H9 (cell line): Measurements from ENCODE around the gene POLA1. TPM values are rescaled to one million over a fixed set of nuclear protein-coding genes. Genes with fewer than 3 reads are reported as not detected.

Experiments used
- DNase-seq: peaks from one replicate; pipeline ENCODE4 v3.0.0-alpha.2; 2017
- H2AFZ ChIP-seq: one replicate; pipeline ENCODE4 v1.6.1; 2013; ENCODE audit warnings: mild to moderate bottlenecking, low read length, control low read depth, moderate library complexity
- H2AK5ac ChIP-seq: 2 replicates; pipeline ENCODE4 v1.6.1; 2013; ENCODE audit warnings: low read length, control low read depth, mixed read lengths; ENCODE audit not compliant: insufficient read length
- H2BK120ac ChIP-seq: one replicate; pipeline ENCODE4 v1.6.1; 2013; ENCODE audit warnings: low read depth, mild to moderate bottlenecking, low read length, control low read depth, inconsistent platforms; ENCODE audit not compliant: poor library complexity, severe bottlenecking
- H2BK12ac ChIP-seq: 2 replicates; pipeline ENCODE4 v1.6.1; 2013; ENCODE audit warnings: low read length, control low read depth, mixed read lengths, low read depth; ENCODE audit not compliant: insufficient read length
- H2BK15ac ChIP-seq: 2 replicates; pipeline ENCODE4 v1.6.1; 2013; ENCODE audit warnings: low read depth, low read length, control low read depth
- H2BK20ac ChIP-seq: one replicate; pipeline ENCODE4 v1.6.1; 2013; ENCODE audit warnings: low read depth, mild to moderate bottlenecking, low read length, control low read depth, inconsistent platforms; ENCODE audit not compliant: poor library complexity, severe bottlenecking
- H2BK5ac ChIP-seq: 2 replicates; pipeline ENCODE4 v1.6.1; 2013; ENCODE audit warnings: low read length, control low read depth, mixed read lengths; ENCODE audit not compliant: insufficient read length
- H3K14ac ChIP-seq: 2 replicates; pipeline ENCODE4 v1.6.1; 2013; ENCODE audit warnings: low read length, control low read depth; ENCODE audit not compliant: insufficient read depth
- H3K18ac ChIP-seq: 2 replicates; pipeline ENCODE4 v1.6.1; 2013; ENCODE audit warnings: low read depth, mild to moderate bottlenecking, mixed read lengths, low read length, control low read depth; ENCODE audit not compliant: insufficient read length
- H3K23ac ChIP-seq: 2 replicates; pipeline ENCODE4 v1.6.1; 2013; ENCODE audit warnings: low read length, control low read depth, mixed read lengths, low read depth; ENCODE audit not compliant: insufficient read length
- H3K23me2 ChIP-seq: 2 replicates; pipeline ENCODE4 v1.6.1; 2013; ENCODE audit warnings: low read depth, mild to moderate bottlenecking, mixed read lengths, low read length, control low read depth; ENCODE audit not compliant: insufficient read length, poor library complexity, severe bottlenecking
- H3K27ac ChIP-seq: 2 replicates; pipeline ENCODE4 v1.5.1; 2013; ENCODE audit warnings: low read length, control low read depth, mixed read lengths, low read depth; ENCODE audit not compliant: insufficient read length
- H3K27me3 ChIP-seq: 2 replicates; pipeline ENCODE4 v1.6.1; 2013; ENCODE audit warnings: low read length, control low read depth, inconsistent platforms; ENCODE audit not compliant: insufficient read depth
- H3K4ac ChIP-seq: 2 replicates; pipeline ENCODE4 v1.6.1; 2013; ENCODE audit warnings: low read depth, mild to moderate bottlenecking, control low read depth, inconsistent platforms, low read length, moderate library complexity
- H3K4me1 ChIP-seq: 2 replicates; pipeline ENCODE4 v1.6.1; 2013; ENCODE audit warnings: low read length, control low read depth, inconsistent platforms; ENCODE audit not compliant: insufficient read depth
- H3K4me2 ChIP-seq: 2 replicates; pipeline ENCODE4 v1.6.1; 2013; ENCODE audit warnings: low read length, control low read depth, mixed read lengths; ENCODE audit not compliant: insufficient read length, insufficient read depth
- H3K56ac ChIP-seq: 2 replicates; pipeline ENCODE4 v1.6.1; 2013; ENCODE audit warnings: low read depth, mild to moderate bottlenecking, mixed read lengths, low read length, control low read depth; ENCODE audit not compliant: insufficient read length
- H3K79me1 ChIP-seq: 2 replicates; pipeline ENCODE4 v1.6.1; 2013; ENCODE audit warnings: low read depth, mild to moderate bottlenecking, moderate library complexity, low read length, control low read depth, inconsistent platforms; ENCODE audit not compliant: insufficient read depth, poor library complexity, severe bottlenecking
- H3K79me2 ChIP-seq: 2 replicates; pipeline ENCODE4 v1.6.1; 2013; ENCODE audit warnings: low read length, control low read depth, inconsistent platforms; ENCODE audit not compliant: insufficient read depth
- H3K9ac ChIP-seq: 2 replicates; pipeline ENCODE4 v1.6.1; 2013; ENCODE audit warnings: low read length, control low read depth, mixed read lengths; ENCODE audit not compliant: insufficient read length; ENCODE audit errors: extremely low read depth
- H3K9me3 ChIP-seq: one replicate; pipeline ENCODE4 v1.6.1; 2013; ENCODE audit warnings: low read depth, low read length, inconsistent platforms; ENCODE audit not compliant: control insufficient read depth
- H3T11ph ChIP-seq: one replicate; pipeline ENCODE4 v1.6.1; 2013; ENCODE audit warnings: mild to moderate bottlenecking, low read length, control low read depth, inconsistent platforms
- H4K20me1 ChIP-seq: one replicate; pipeline ENCODE4 v1.6.1; 2013; ENCODE audit not compliant: control insufficient read depth, insufficient read length, insufficient read depth
- H4K5ac ChIP-seq: 2 replicates; pipeline ENCODE4 v1.6.1; 2013; ENCODE audit warnings: low read depth, mild to moderate bottlenecking, mixed read lengths, low read length, control low read depth; ENCODE audit not compliant: insufficient read length
- H4K8ac ChIP-seq: replicated peaks from 2 replicates; pipeline ENCODE4 v1.6.1; 2013; ENCODE audit warnings: low read length, control low read depth, mixed read lengths, low read depth; ENCODE audit not compliant: insufficient read length
- H4K91ac ChIP-seq: 2 replicates; pipeline ENCODE4 v1.6.1; 2013; ENCODE audit warnings: low read depth, mild to moderate bottlenecking, moderate library complexity, mixed read lengths, low read length, control low read depth; ENCODE audit not compliant: insufficient read length
- H3K27ac Mint-ChIP-seq, 3 experiments: 2 replicates in 2 of 3; 3 replicates in 1 of 3; pipeline ENCODE4 v1.8.0; 2020 to 2021; ENCODE audit warnings: mixed read lengths in 3 of 3, mild to moderate bottlenecking in 1 of 3, moderate library complexity in 1 of 3
- H3K27me3 Mint-ChIP-seq: 2 replicates; pipeline ENCODE4 v1.8.0; 2021; ENCODE audit warnings: low read depth, mild to moderate bottlenecking, moderate library complexity, mixed read lengths
- H3K36me3 Mint-ChIP-seq, 3 experiments: 2 replicates in 2 of 3; 3 replicates in 1 of 3; pipeline ENCODE4 v1.8.0; 2020 to 2021; ENCODE audit warnings: low read depth in 3 of 3, mixed read lengths in 3 of 3; ENCODE audit not compliant: insufficient read depth in 1 of 3
- H3K4me1 Mint-ChIP-seq, 2 experiments: 2 replicates each; pipeline ENCODE4 v1.8.0; 2020; ENCODE audit warnings: mixed read lengths in 2 of 2
- H3K4me3 Mint-ChIP-seq, 2 experiments: 2 replicates in 1 of 2; 3 replicates in 1 of 2; pipeline ENCODE4 v1.8.0; 2020 to 2021; ENCODE audit warnings: mild to moderate bottlenecking in 2 of 2, mixed read lengths in 2 of 2, moderate library complexity in 1 of 2
- H3K9me3 Mint-ChIP-seq, 2 experiments: 2 replicates in 1 of 2; 3 replicates in 1 of 2; pipeline ENCODE4 v1.8.0; 2020; ENCODE audit warnings: mild to moderate bottlenecking in 2 of 2, mixed read lengths in 2 of 2, moderate library complexity in 1 of 2
- WGBS: extraction: QIAGEN DNeasy Blood & Tissue Kit; methylation state at CpG from one replicate; pipeline ENCODE4 v1.1.7; 2013; ENCODE audit warnings: missing lambda C conversion rate, low lambda C conversion rate, mixed read lengths; ENCODE audit not compliant: insufficient read length; ENCODE audit errors: extremely low coverage; 5-methylcytosine and 5-hydroxymethylcytosine counted together
- total RNA-seq: library from RNA; stranded (reverse); gene quantifications from 2 replicates; pipeline ENCODE4 v1.2.1, GENCODE V29; 2021
- TF ChIP-seq, protein P1 (sequence below): fragments of 200-600 bp; sonication (generic); conservative IDR thresholded peaks from 3 replicates; pipeline ENCODE4 v1.8.0; 2021; ENCODE audit warnings: antibody characterized with exemption, mild to moderate bottlenecking

Gene POLA1
- total RNA-seq, 1 experiment from 2014 or later = 60.2 TPM

DNA sequence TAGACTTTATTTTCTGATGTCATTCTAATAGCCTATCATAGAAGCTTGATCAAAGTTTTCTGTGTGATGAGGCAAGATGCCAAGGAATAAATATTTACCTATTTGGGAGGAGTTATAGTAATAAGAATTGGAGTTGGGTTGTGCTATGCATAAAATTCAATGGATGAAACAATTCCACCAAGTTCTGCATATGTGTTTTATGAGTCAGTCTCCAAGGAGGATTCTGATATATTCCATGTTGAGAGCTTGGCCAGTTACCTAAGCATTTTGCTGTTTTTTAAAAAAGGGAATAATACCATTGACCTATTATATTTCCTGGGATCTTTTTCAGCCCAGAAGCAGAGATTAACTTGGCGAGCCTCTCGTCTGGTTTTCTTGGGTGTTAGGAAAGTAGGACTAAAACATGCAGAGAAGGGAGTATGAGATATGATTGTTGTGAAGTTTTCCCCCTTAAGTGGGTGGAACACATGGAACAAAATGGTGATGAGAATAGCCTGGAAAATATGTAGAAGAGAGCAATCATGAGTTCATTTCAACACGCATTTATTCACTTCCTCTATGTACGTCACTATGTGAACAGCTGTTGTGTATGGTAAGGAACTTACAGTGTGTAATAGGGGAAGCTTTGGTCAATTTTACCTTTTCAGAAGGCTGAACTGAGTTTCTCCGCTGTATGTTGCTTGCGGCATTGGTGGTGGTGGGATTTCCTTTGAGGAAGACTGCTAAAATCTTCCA is 39.2 kb downstream of the POLA1 start:
- no CpG with 5 or more reads among the region's 6 CpGs for WGBS
- Histone ChIP-seq H4K20me1 (no peaks in the 10 kb centered on the region), H2BK5ac (no peak overlapping the region), H2BK20ac (no peak overlapping the region), H2BK120ac (no peak overlapping the region), H3K14ac (no peak overlapping the region), H2AFZ (no peak overlapping the region), H4K5ac (no peak overlapping the region), H3K4ac (no peak overlapping the region), H4K8ac (no peak overlapping the region), H3K4me2 (no peak overlapping the region), H3T11ph (no peak overlapping the region), H3K23ac (no peak overlapping the region), H3K9ac (no peak overlapping the region), H3K79me2 (no peaks in the 10 kb centered on the region), H3K4me1 (no peaks in the 10 kb centered on the region), H3K9me3 (no peaks in the 10 kb centered on the region), H4K91ac (no peak overlapping the region), H3K79me1 (no peaks in the 10 kb centered on the region), H3K27ac (no peak overlapping the region), H3K23me2 (no peaks in the 10 kb centered on the region), H3K56ac (no peak overlapping the region), H3K18ac (no peak overlapping the region), H2AK5ac (no peak overlapping the region), H2BK15ac (no peak overlapping the region), H2BK12ac (no peak overlapping the region), H3K27me3 (no peaks in the 10 kb centered on the region)
- H3K27me3 Mint-ChIP-seq = no peaks in the 10 kb centered on the region
- no peaks in the 10 kb centered on the region for H3K9me3 Mint-ChIP-seq
- TF ChIP-seq, protein P1, sequence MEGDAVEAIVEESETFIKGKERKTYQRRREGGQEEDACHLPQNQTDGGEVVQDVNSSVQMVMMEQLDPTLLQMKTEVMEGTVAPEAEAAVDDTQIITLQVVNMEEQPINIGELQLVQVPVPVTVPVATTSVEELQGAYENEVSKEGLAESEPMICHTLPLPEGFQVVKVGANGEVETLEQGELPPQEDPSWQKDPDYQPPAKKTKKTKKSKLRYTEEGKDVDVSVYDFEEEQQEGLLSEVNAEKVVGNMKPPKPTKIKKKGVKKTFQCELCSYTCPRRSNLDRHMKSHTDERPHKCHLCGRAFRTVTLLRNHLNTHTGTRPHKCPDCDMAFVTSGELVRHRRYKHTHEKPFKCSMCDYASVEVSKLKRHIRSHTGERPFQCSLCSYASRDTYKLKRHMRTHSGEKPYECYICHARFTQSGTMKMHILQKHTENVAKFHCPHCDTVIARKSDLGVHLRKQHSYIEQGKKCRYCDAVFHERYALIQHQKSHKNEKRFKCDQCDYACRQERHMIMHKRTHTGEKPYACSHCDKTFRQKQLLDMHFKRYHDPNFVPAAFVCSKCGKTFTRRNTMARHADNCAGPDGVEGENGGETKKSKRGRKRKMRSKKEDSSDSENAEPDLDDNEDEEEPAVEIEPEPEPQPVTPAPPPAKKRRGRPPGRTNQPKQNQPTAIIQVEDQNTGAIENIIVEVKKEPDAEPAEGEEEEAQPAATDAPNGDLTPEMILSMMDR = no peak
- no peak overlapping the region for H3K4me3 Mint-ChIP-seq
- peak overlapping the region in 2 of 3 experiments; percentile 5 to 21; a peak in 2 of 7 replicates for H3K27ac Mint-ChIP-seq
- DNase-seq = no peak
- no peaks in the 10 kb centered on the region for H3K4me1 Mint-ChIP-seq
- peaks cover 10 to 66% (median 56%) of the 10 kb centered on the region in 3 experiments; a peak in 6 of 7 replicates for H3K36me3 Mint-ChIP-seq
